HepG2 (cell line): ENCODE data around the gene PYGL.

Experiments used
- CEBPG ChIP-seq: IDR thresholded peaks from 2 replicates; pipeline ENCODE4 v1.6.1; 2016
- CTCF ChIP-seq: sonication (generic); formaldehyde crosslinking; IDR thresholded peaks from 2 replicates; pipeline ENCODE4 v1.5.0; 2020; ENCODE audit warnings: mild to moderate bottlenecking, missing genetic modification reagents, moderate library complexity
- MLX ChIP-seq: IDR thresholded peaks from 2 replicates; pipeline ENCODE4 v1.6.1; 2016
- NR0B2 ChIP-seq: sonication (generic); formaldehyde crosslinking; IDR thresholded peaks from 2 replicates; pipeline ENCODE4 v1.4.0; 2020; ENCODE audit warnings: mild to moderate bottlenecking, missing genetic modification reagents
- PAF1 ChIP-seq: IDR thresholded peaks from 2 replicates; pipeline ENCODE4 v1.6.1; 2016; ENCODE audit warnings: missing genetic modification reagents, missing compliant biosample characterization
- RFX5 ChIP-seq: IDR thresholded peaks from 2 replicates; pipeline ENCODE4 v1.6.1; 2011; ENCODE audit warnings: low read depth, low read length, improper control_type of control experiment
- RXRA ChIP-seq: sonication (generic); formaldehyde crosslinking; IDR thresholded peaks from 2 replicates; pipeline ENCODE4 v1.5.1; 2020; ENCODE audit warnings: missing genetic modification reagents
- RXRB ChIP-seq: IDR thresholded peaks from 2 replicates; pipeline ENCODE4 v1.6.1; 2016; ENCODE audit warnings: borderline replicate concordance, missing genetic modification reagents, missing compliant biosample characterization
- SMC3 ChIP-seq: IDR thresholded peaks from 2 replicates; pipeline ENCODE4 v1.6.1; 2011; ENCODE audit warnings: low read length, improper control_type of control experiment
- SP2 ChIP-seq: sonication (generic); formaldehyde crosslinking; IDR thresholded peaks from 2 replicates; pipeline ENCODE4 v1.5.1; 2020; ENCODE audit warnings: mild to moderate bottlenecking, missing genetic modification reagents
- ZNF773 ChIP-seq: sonication (generic); formaldehyde crosslinking; IDR thresholded peaks from 2 replicates; pipeline ENCODE4 v1.4.0; 2020; ENCODE audit warnings: missing genetic modification reagents, borderline replicate concordance

DNA sequence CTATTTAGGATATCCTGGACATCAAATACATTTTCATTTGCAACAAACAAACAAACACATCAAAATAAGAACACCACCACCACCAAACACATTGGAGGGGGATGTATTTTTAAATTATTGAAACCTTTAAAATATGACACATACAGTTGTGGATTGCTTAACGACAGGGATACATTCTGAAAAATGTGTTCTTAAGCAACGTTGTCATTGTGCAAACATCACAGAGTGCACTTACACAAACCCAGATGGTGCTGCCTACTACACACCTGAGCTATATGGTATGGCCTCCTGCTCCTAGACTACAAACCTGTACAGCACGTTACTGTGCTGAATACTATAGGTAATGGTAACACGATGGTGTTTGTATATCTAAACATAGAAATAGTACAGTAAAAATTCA lies 19.4 kb downstream of the PYGL start:
- TF ChIP-seq CTCF (CRISPR knock-in tag), result no peak
- no peak for TF ChIP-seq RFX5
- TF ChIP-seq MLX (CRISPR knock-in tag), result no peak
- TF ChIP-seq ZNF773 (CRISPR knock-in tag), result no peak
- TF ChIP-seq PAF1 (CRISPR knock-in tag), result no peak
- TF ChIP-seq SP2, result no peak
- TF ChIP-seq CEBPG (CRISPR knock-in tag), result peak; percentile 71
- no peak for TF ChIP-seq SMC3
- no peak for TF ChIP-seq NR0B2 (CRISPR knock-in tag)
- TF ChIP-seq RXRB (CRISPR knock-in tag), result no peak
- no peak for TF ChIP-seq RXRA
